Erythroblast (primary cell): ENCODE measurements around the gene IGIP.

Experiments
- GATA1 ChIP-seq: IDR thresholded peaks from 2 replicates; pipeline ENCODE4 v1.6.1; 2011; ENCODE audit warnings: low read depth, mild to moderate bottlenecking, control low read depth, low read length, moderate library complexity
- POLR2A ChIP-seq: IDR thresholded peaks from 2 replicates; pipeline ENCODE4 v1.6.1; 2011; ENCODE audit warnings: mild to moderate bottlenecking, low read length

DNA sequence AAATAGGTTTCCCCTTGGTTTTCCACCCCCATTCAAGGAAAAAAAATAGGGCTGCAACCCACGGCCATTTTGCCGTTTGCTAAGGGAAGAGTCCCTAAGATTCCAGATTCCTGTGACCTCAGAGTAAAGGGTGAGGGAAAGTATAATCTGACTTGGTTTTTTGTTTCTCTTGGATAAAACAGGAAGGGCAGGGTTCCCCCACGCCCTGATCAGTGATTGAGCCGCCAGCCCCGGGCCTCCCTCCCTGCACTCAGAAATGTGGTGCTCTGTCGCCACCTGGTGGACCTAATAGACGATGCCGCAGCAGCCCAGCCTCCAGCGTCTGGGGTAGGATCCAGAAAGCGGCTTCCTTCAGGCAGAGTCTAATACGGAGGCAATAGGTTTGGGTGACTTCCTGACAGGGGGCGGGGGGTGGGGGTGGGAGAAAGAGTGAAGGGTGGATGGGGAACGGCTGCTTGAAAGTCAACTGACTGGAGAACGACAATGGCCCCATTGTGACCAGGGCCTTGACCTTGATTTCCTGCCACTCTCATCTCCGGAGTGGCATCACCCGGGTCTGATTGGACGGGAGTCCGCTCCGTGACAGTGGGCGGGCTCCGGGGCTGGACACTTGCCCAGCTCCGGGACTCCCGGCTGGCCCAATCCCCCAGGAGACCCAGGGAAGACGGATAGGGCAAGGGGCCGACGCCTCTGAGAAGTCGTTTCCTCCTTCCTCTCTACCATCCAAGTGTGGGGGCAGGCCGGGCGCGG lies 31.5 kb downstream of the IGIP start:
- TF ChIP-seq POLR2A, result no peak
- TF ChIP-seq GATA1, result no peak
